ENCODE results near the gene HTR2C.
"Not testable (repeated sequence)": the region's sequence is repeated elsewhere in the genome, so short reads cannot be mapped to it uniquely, and the experiment has no call there.

HTR2C gene

GRCh38 chrX:114626323-114626722 lies 42.4 kb downstream of the HTR2C start:
- no peak overlapping the region for H3K27ac Mint-ChIP-seq
- no peaks in the 10 kb centered on the region for H3K9me3 Mint-ChIP-seq (ENCODE audit: low read depth)
- H3K36me3 Mint-ChIP-seq = no peaks in the 10 kb centered on the region
- no peaks in the 10 kb centered on the region for H3K4me1 Mint-ChIP-seq (ENCODE audit: low read depth)
- no peaks in the 10 kb centered on the region for H3K27me3 Mint-ChIP-seq
- no peak overlapping the region for H3K4me3 Mint-ChIP-seq

- Mint-ChIP-seq H3K9me3 (ENCODE audit: low read depth) (no peaks in the 10 kb centered on the region), H3K4me1 (ENCODE audit: low read depth) (no peaks in the 10 kb centered on the region), H3K27ac (no peak overlapping the region), H3K27me3 (no peaks in the 10 kb centered on the region), H3K4me3 (no peak overlapping the region), H3K36me3 (no peaks in the 10 kb centered on the region)
Observed at GRCh38 chrX:114635986-114636385, 52.1 kb downstream of the HTR2C start.

DNA sequence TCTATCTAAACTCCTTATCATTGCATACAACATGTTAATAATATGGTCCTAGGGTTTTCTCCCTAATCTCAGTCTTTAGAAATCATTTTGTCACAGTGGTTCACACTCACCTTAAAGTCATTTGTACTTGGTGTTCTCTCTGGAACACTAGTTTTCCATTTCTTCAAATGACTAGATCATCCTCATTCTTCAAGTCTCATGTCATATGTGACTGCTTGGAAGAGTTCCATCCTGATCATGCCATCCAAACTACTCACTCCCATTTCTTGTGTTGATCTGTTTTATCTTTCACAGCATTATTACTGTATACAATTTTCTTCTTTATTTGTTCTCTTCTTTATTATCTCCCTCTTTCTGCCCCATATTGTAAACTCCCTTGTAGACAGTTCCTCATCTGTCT lies 66.5 kb downstream of the HTR2C start:
- no peaks in the 10 kb centered on the region for H3K4me1 Mint-ChIP-seq (ENCODE audit: low read depth)
- H3K27me3 Mint-ChIP-seq = no peaks in the 10 kb centered on the region
- H3K27ac Mint-ChIP-seq = no peak overlapping the region
- no peak overlapping the region for H3K4me3 Mint-ChIP-seq
- H3K36me3 Mint-ChIP-seq = no peaks in the 10 kb centered on the region
- H3K9me3 Mint-ChIP-seq (ENCODE audit: low read depth) = no peaks in the 10 kb centered on the region

DNA sequence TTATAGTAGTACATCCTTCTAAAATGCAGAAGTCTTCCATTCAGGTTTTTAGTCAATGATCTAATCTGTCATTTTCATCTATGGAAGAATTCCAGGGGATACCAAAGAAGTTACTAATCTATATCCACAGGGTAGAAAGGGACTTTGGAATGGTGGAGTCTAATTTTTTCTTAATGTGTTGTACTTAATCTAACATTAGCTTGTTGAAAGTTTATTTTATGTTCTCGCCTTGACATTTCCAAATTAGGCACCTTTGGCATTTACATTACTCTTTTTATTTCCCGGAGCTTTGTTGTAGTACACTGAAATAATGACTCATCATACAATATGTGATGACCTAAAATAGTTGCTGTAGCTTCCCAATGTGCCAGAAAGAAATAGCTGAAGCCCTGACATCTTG lies 91.5 kb downstream of the HTR2C start:
- H3K27ac Mint-ChIP-seq = no peak overlapping the region
- no peaks in the 10 kb centered on the region for H3K4me1 Mint-ChIP-seq (ENCODE audit: low read depth)
- H3K36me3 Mint-ChIP-seq = no peaks in the 10 kb centered on the region
- no peaks in the 10 kb centered on the region for H3K9me3 Mint-ChIP-seq (ENCODE audit: low read depth)
- H3K27me3 Mint-ChIP-seq = no peaks in the 10 kb centered on the region
- no peak overlapping the region for H3K4me3 Mint-ChIP-seq

DNA sequence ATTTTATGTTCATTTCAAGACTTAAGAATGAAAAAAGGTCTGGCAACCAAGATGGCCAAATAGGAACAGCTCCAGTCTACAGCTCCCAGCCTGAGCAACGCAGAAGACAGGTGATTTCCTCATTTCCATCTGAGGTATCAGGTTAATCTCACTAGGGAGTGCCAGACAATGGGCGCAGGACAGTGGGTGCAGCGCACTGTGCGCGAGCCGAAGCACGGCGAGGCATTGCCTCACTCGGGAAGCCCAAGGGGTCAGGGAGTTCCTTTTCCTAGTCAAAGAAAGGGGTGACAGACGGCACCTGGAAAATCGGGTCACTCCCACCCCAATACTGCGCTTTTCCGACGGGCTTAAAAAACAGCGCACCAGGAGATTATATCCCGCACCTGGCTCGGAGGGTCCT lies 116.6 kb downstream of the HTR2C start:
- H3K27ac Mint-ChIP-seq; H3K4me3 Mint-ChIP-seq; H3K27me3 Mint-ChIP-seq; H3K36me3 Mint-ChIP-seq; H3K9me3 Mint-ChIP-seq (ENCODE audit: low read depth); H3K4me1 Mint-ChIP-seq (ENCODE audit: low read depth): not testable (repeated sequence)

- Mint-ChIP-seq H3K9me3 (ENCODE audit: low read depth) (no peaks in the 10 kb centered on the region), H3K36me3 (no peaks in the 10 kb centered on the region), H3K4me1 (ENCODE audit: low read depth) (no peaks in the 10 kb centered on the region), H3K4me3 (no peak overlapping the region), H3K27me3 (no peaks in the 10 kb centered on the region), H3K27ac (no peak overlapping the region)
Observed at GRCh38 chrX:114709406-114709805, 125.5 kb downstream of the HTR2C start.

DNA sequence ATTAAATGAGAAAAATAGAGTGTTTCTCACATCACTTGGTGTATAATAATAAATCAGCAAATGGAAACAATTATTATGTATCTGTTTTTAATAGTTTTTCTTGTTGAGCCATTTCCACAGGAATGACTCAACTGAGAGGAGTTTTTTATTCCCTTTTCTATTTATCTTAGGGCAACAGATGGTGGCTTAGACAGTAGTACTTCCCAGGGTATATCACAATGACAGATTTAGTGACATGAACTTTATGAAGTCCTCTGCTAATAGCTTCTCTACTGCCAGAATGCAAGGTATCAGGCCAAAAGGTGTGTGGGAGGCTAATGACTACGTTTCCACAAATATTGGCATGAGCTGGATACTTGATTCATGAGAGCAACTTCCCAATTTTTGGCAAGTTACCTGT lies 126.7 kb downstream of the HTR2C start:
- no peaks in the 10 kb centered on the region for H3K27me3 Mint-ChIP-seq

GRCh38 chrX:114712466-114712865 lies 128.6 kb downstream of the HTR2C start:
- Mint-ChIP-seq H3K36me3 (no peaks in the 10 kb centered on the region), H3K27me3 (no peaks in the 10 kb centered on the region), H3K27ac (no peak overlapping the region), H3K9me3 (ENCODE audit: low read depth) (no peaks in the 10 kb centered on the region), H3K4me1 (ENCODE audit: low read depth) (no peaks in the 10 kb centered on the region), H3K4me3 (no peak overlapping the region)

More for the DNA sequence above, 126.7 kb downstream of the HTR2C start:
- Mint-ChIP-seq H3K9me3 (ENCODE audit: low read depth) (no peaks in the 10 kb centered on the region), H3K4me3 (no peak overlapping the region), H3K27ac (no peak overlapping the region), H3K4me1 (ENCODE audit: low read depth) (no peaks in the 10 kb centered on the region), H3K36me3 (no peaks in the 10 kb centered on the region)

DNA sequence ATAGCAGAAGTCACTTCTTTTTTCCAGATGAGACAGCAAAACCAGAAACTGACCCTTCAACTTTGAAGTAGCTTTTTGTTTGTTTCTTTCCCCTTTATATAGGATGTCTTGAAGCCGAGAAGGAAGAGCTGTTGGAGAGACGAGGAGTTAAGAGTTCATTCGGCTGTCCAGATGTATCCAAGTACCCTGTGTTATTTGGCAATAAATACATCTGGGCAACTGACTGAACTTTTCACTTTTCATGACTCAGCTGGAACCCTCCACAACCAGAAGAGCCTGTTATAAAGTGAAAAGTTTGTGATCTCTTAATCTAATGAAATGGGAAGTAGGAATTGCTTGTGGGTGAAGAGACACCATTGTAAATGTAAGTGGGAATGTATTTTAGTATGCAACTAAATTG lies 131.2 kb downstream of the HTR2C start:
- no peaks in the 10 kb centered on the region for H3K4me1 Mint-ChIP-seq (ENCODE audit: low read depth)
- no peaks in the 10 kb centered on the region for H3K9me3 Mint-ChIP-seq (ENCODE audit: low read depth)
- H3K36me3 Mint-ChIP-seq = no peaks in the 10 kb centered on the region
- no peak overlapping the region for H3K27ac Mint-ChIP-seq
- no peaks in the 10 kb centered on the region for H3K27me3 Mint-ChIP-seq
- no peak overlapping the region for H3K4me3 Mint-ChIP-seq

GRCh38 chrX:114717921-114718320 lies 134.0 kb downstream of the HTR2C start:
- Mint-ChIP-seq H3K36me3 (no peaks in the 10 kb centered on the region), H3K27ac (no peak overlapping the region), H3K4me3 (no peak overlapping the region), H3K27me3 (no peaks in the 10 kb centered on the region), H3K9me3 (ENCODE audit: low read depth) (no peaks in the 10 kb centered on the region), H3K4me1 (ENCODE audit: low read depth) (no peaks in the 10 kb centered on the region)

DNA sequence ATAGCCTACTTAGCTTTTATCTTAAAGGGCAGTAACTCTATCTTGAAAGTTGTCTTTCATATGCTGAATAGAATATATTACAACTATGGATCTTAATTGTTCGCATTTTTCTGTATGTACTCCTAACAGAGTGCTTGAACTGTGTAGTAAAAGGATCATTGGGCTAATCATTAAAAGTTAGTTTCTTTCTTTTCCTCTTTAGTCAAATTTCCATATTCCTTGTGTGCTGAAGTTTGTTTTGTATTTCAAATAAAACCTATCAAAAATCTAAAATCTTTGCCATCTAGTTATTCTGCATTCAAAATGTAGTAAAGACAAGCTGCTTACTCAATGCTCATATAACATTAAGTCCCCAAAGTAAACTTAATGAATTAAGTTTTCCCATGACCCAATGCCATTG lies 182.7 kb downstream of the HTR2C start:
- Mint-ChIP-seq H3K27me3 (no peaks in the 10 kb centered on the region), H3K27ac (no peak overlapping the region), H3K36me3 (no peaks in the 10 kb centered on the region), H3K4me1 (ENCODE audit: low read depth) (no peaks in the 10 kb centered on the region), H3K9me3 (ENCODE audit: low read depth) (peaks cover 4% of the 10 kb centered on the region), H3K4me3 (no peak overlapping the region)

DNA sequence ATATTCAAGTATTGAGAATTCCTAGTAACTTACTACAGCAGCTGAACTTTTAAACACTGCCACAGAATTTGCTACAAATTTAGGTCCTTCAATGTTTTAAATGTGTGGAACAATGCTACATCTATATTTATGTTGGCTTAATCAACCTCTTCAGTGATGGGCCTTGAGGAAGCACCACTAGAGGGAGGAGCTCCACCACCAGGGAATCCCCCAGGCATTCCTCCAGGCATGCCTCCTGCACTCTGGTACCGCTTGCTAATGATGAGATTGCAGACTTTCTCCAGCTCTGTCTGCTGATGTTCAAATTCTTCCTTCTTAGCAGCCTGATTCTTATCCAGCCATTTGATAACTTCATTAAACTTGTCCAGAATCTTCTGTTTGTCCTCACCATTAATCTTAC lies 190.8 kb downstream of the HTR2C start:
- no peaks in the 10 kb centered on the region for H3K27me3 Mint-ChIP-seq

DNA sequence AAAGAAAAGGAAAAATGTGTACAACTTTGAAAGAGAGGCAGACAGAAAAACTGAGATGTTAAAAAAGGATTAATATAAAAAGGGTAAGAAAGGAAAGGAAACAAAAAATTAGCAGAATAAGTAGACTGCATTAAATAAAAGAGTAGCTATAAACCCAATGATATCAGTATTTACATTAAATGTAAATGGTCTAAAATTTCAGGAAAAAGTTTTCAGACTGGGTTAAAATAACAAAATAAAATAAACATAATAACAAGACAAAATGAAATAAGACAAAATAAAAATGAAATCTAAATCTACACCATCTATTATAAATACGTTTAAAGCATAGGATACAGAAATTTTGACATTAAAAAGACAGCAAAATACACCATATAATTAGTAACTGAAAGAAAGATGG lies 199.0 kb downstream of the HTR2C start:
- H3K36me3 Mint-ChIP-seq = no peaks in the 10 kb centered on the region
- no peaks in the 10 kb centered on the region for H3K9me3 Mint-ChIP-seq (ENCODE audit: low read depth)
- H3K27me3 Mint-ChIP-seq = no peaks in the 10 kb centered on the region
- no peak overlapping the region for H3K27ac Mint-ChIP-seq
- no peak overlapping the region for H3K4me3 Mint-ChIP-seq
- H3K4me1 Mint-ChIP-seq (ENCODE audit: low read depth) = no peaks in the 10 kb centered on the region

More for the DNA sequence above, 190.8 kb downstream of the HTR2C start:
- Mint-ChIP-seq H3K9me3 (ENCODE audit: low read depth) (no peaks in the 10 kb centered on the region), H3K4me1 (ENCODE audit: low read depth) (no peaks in the 10 kb centered on the region), H3K27ac (no peak overlapping the region), H3K36me3 (no peaks in the 10 kb centered on the region), H3K4me3 (no peak overlapping the region)

- no peak overlapping the region for H3K27ac Mint-ChIP-seq
- H3K27me3 Mint-ChIP-seq = no peaks in the 10 kb centered on the region
- H3K9me3 Mint-ChIP-seq (ENCODE audit: low read depth) = no peaks in the 10 kb centered on the region
- H3K4me3 Mint-ChIP-seq = no peak overlapping the region
- H3K4me1 Mint-ChIP-seq (ENCODE audit: low read depth) = no peaks in the 10 kb centered on the region
- H3K36me3 Mint-ChIP-seq = no peaks in the 10 kb centered on the region
Observed at GRCh38 chrX:114787061-114787460, 203.2 kb downstream of the HTR2C start.

DNA sequence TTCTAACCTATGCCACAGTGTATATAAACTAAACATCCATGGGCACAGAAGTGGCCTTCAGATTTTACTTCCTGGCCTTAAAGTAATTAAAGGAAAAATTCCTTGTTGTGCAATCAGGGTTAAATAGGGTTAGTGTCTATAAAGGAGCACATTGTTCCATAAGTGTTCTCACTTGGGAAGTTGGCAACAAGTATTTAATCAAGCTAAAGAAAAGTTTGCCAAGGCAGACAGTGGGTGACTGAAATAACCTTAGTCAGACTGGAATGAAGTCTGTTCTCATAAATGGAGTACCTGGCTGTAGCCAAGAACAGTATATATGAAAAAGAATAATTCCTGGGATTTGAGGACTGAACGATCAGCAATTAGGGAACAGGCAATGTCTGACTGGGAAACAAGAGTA lies 213.6 kb downstream of the HTR2C start:
- Mint-ChIP-seq H3K4me3 (no peak overlapping the region), H3K27me3 (no peaks in the 10 kb centered on the region), H3K36me3 (no peaks in the 10 kb centered on the region), H3K27ac (no peak overlapping the region), H3K9me3 (ENCODE audit: low read depth) (no peaks in the 10 kb centered on the region), H3K4me1 (ENCODE audit: low read depth) (no peaks in the 10 kb centered on the region)

- H3K4me3 Mint-ChIP-seq = no peak overlapping the region
- no peaks in the 10 kb centered on the region for H3K4me1 Mint-ChIP-seq (ENCODE audit: low read depth)
- H3K36me3 Mint-ChIP-seq = no peaks in the 10 kb centered on the region
- no peak overlapping the region for H3K27ac Mint-ChIP-seq
- H3K27me3 Mint-ChIP-seq = no peaks in the 10 kb centered on the region
- H3K9me3 Mint-ChIP-seq (ENCODE audit: low read depth) = no peaks in the 10 kb centered on the region
Observed at GRCh38 chrX:114798907-114799306, 215.0 kb downstream of the HTR2C start.

- Mint-ChIP-seq H3K4me1 (ENCODE audit: low read depth) (no peaks in the 10 kb centered on the region), H3K27ac (no peak overlapping the region), H3K4me3 (no peak overlapping the region), H3K36me3 (no peaks in the 10 kb centered on the region), H3K9me3 (ENCODE audit: low read depth) (no peaks in the 10 kb centered on the region), H3K27me3 (no peaks in the 10 kb centered on the region)
Observed at GRCh38 chrX:114800719-114801118, 216.8 kb downstream of the HTR2C start.

All from activated naive CD8-positive, alpha-beta T cell (primary cell).